T-cell (primary cell): Measurements from ENCODE around the gene RIC3. TPM values are rescaled to one million over a fixed set of nuclear protein-coding genes. Genes with fewer than 3 reads are reported as not detected.

Experiments
- ATAC-seq, 4 experiments: fragments of 200-7000 bp in 3 of 4; fragments of 150-1000 bp in 1 of 4; cut with Tn5 transposase; replicated peaks in 1 of 4; 1 replicate in 3 of 4; 2 replicates in 1 of 4; pipeline ENCODE4 v1.10.0; 2021; ENCODE audit warnings: moderate library complexity in 3 of 4, mild to moderate bottlenecking in 2 of 4, moderate number of reproducible peaks in 1 of 4
- CTCF ChIA-PET, 2 donors: fragments of 300-600 bp; sonication (Branson Sonifier 250); formaldehyde crosslinking; loops; one replicate each; lab custom pipeline; 2022; ENCODE audit warnings: antibody characterized with exemption in 2 of 2; lab: Charles Lee
- POLR2A ChIA-PET, 2 donors: fragments of 300-600 bp; sonication (Branson Sonifier 250); formaldehyde crosslinking; loops; one replicate each; lab custom pipeline; 2022; ENCODE audit warnings: antibody characterized with exemption in 2 of 2; lab: Charles Lee
- DNase-seq, 35 experiments: peaks; one replicate each; pipeline versions ENCODE4 v3.0.0 to v3.0.0-alpha.2; 2013 to 2023
- H3K27ac ChIP-seq: one replicate; pipeline ENCODE4 v1.5.1; 2013; ENCODE audit warnings: low read length
- H3K27me3 ChIP-seq, 2 experiments: replicated peaks in 1 of 2; 1 replicate in 1 of 2; 2 replicates in 1 of 2; pipeline versions ENCODE4 v1.6.1 to v1.7.0; 2013; ENCODE audit warnings: low read length in 1 of 2, mixed read lengths in 1 of 2; ENCODE audit not compliant: control insufficient read depth in 2 of 2, insufficient read depth in 2 of 2; ENCODE audit errors: extremely low read depth in 1 of 2
- H3K36me3 ChIP-seq, 2 donors: 1 replicate in 1 of 2; 2 replicates in 1 of 2; pipeline versions ENCODE4 v1.6.1 to v1.7.0; 2013; ENCODE audit warnings: low read length in 1 of 2; ENCODE audit not compliant: control insufficient read depth in 2 of 2, insufficient read depth in 1 of 2; ENCODE audit errors: extremely low read depth in 1 of 2
- H3K4me1 ChIP-seq, 2 experiments: 1 replicate in 1 of 2; 2 replicates in 1 of 2; pipeline versions ENCODE4 v1.6.1 to v1.7.0; 2013; ENCODE audit warnings: low read length in 2 of 2, mixed read lengths in 1 of 2; ENCODE audit not compliant: insufficient read depth in 2 of 2, control insufficient read depth in 1 of 2; ENCODE audit errors: extremely low read depth in 1 of 2
- H3K4me3 ChIP-seq, 2 donors: 1 replicate in 1 of 2; 2 replicates in 1 of 2; pipeline versions ENCODE4 v1.5.1 to v1.7.0; 2013; ENCODE audit warnings: mild to moderate bottlenecking in 2 of 2, low read length in 1 of 2, moderate library complexity in 1 of 2; ENCODE audit not compliant: control insufficient read depth in 1 of 2; ENCODE audit errors: extremely low read depth in 1 of 2
- H3K9me3 ChIP-seq: 2 replicates; pipeline ENCODE4 v1.7.0; 2013
- H3K27ac Mint-ChIP-seq, 2 donors: one replicate each; pipeline ENCODE4 v1.8.0; 2020 to 2021; ENCODE audit warnings: mild to moderate bottlenecking in 2 of 2, mixed read lengths in 2 of 2
- H3K27me3 Mint-ChIP-seq, 2 donors: one replicate each; pipeline ENCODE4 v1.8.0; 2021 to 2022; ENCODE audit warnings: mixed read lengths in 2 of 2
- H3K36me3 Mint-ChIP-seq: one replicate; pipeline ENCODE4 v1.8.0; 2021; ENCODE audit warnings: mixed read lengths
- H3K4me1 Mint-ChIP-seq, 3 donors: one replicate each; pipeline ENCODE4 v1.8.0; 2020 to 2022; ENCODE audit warnings: mixed read lengths in 3 of 3, mild to moderate bottlenecking in 1 of 3
- H3K4me3 Mint-ChIP-seq, 3 donors: one replicate each; pipeline ENCODE4 v1.8.0; 2020 to 2022; ENCODE audit warnings: mild to moderate bottlenecking in 3 of 3, mixed read lengths in 3 of 3, moderate library complexity in 3 of 3
- H3K9me3 Mint-ChIP-seq, 3 donors: one replicate each; pipeline ENCODE4 v1.8.0; 2020 to 2022; ENCODE audit warnings: mixed read lengths in 3 of 3
- WGBS: methylation state at CpG from one replicate; pipeline ENCODE4 v1.1.5; 2013; ENCODE audit warnings: missing lambda C conversion rate; ENCODE audit not compliant: insufficient coverage; 5-methylcytosine and 5-hydroxymethylcytosine counted together
- total RNA-seq, 35 experiments: library from RNA in 6 of 35; stranded (reverse) in 6 of 35; fragments of 120-200 nt in 1 of 35; gene quantifications; one replicate each; pipeline versions ENCODE4 v1.2.1 to v1.2.4 and lab custom pipeline; 2013 to 2026

Gene RIC3
- total RNA-seq, 5 donors from 2014 or later (not counting 1 experiment from before 2014, with no cell fraction given) = 32.0 to 47.5 (median 37.5) TPM

- H3K27ac Mint-ChIP-seq = no peak overlapping the region
These were observed 68.7 kb downstream of the RIC3 start for GRCh38 chr11:8100158-8100557.

GRCh38 chr11:8099291-8099899 lies 69.4 kb downstream of the RIC3 start:
- Mint-ChIP-seq H3K4me3 (no peak overlapping the region), H3K36me3 (no peaks in the 10 kb centered on the region), H3K9me3 (no peaks in the 10 kb centered on the region), H3K4me1 (no peaks in the 10 kb centered on the region), H3K27ac (no peak overlapping the region), H3K27me3 (no peaks in the 10 kb centered on the region)
- WGBS = 63% methylated on average over 2 of the region's 3 CpGs
- Histone ChIP-seq H3K27ac (no peak overlapping the region), H3K27me3 (no peaks in the 10 kb centered on the region), H3K4me3 (no peak overlapping the region), H3K36me3 (no peaks in the 10 kb centered on the region), H3K9me3 (no peaks in the 10 kb centered on the region), H3K4me1 (no peaks in the 10 kb centered on the region)
- POLR2A ChIA-PET = no interaction called here
- DNase-seq = peak in 34 of 35 experiments; percentile 11 to 77 (median 56)
- ATAC-seq = peak; percentile 33 to 62 (median 48)
- CTCF ChIA-PET = interaction anchor here (0.5 to 5.6 kb wide), 33 partner anchors 8 to 1624 kb away, joined by 3 to 75 read pairs (median 4); partner anchors contain the start of gene EIF3F (in 1 of the 2)

More at GRCh38 chr11:8100158-8100557, 68.7 kb downstream of the RIC3 start:
- Histone ChIP-seq H3K27ac (no peak overlapping the region), H3K9me3 (no peaks in the 10 kb centered on the region), H3K36me3 (no peaks in the 10 kb centered on the region), H3K4me3 (no peak overlapping the region), H3K4me1 (no peaks in the 10 kb centered on the region), H3K27me3 (no peaks in the 10 kb centered on the region)
- no peak overlapping the region for H3K4me3 Mint-ChIP-seq
- no peaks in the 10 kb centered on the region for H3K9me3 Mint-ChIP-seq
- POLR2A ChIA-PET = no interaction called here
- no peaks in the 10 kb centered on the region for H3K27me3 Mint-ChIP-seq
- 82% methylated on average over 8 of the region's 14 CpGs for WGBS
- no peak for ATAC-seq
- DNase-seq = peak in 1 of 35 experiments; percentile 1
- CTCF ChIA-PET = interaction anchor here (0.8 to 5.6 kb wide), 11 partner anchors 8 to 208 kb away, joined by 3 to 75 read pairs (median 9); partner anchors contain the start of gene EIF3F (in 1 of the 2)
- H3K4me1 Mint-ChIP-seq = no peaks in the 10 kb centered on the region
- no peaks in the 10 kb centered on the region for H3K36me3 Mint-ChIP-seq

GRCh38 chr11:8098879-8099278 lies 69.9 kb downstream of the RIC3 start:
- no peak overlapping the region for H3K27ac ChIP-seq
- H3K4me3 ChIP-seq = no peak overlapping the region
- no peaks in the 10 kb centered on the region for H3K27me3 ChIP-seq
- no peaks in the 10 kb centered on the region for H3K27me3 Mint-ChIP-seq
- ChIA-PET POLR2A (no interaction called here), CTCF (interaction anchor here (0.5 to 5.6 kb wide), 28 partner anchors 8 to 1623 kb away, joined by 3 to 75 read pairs (median 4); partner anchors contain the start of gene EIF3F (in 1 of the 2))
- no peaks in the 10 kb centered on the region for H3K4me1 ChIP-seq
- H3K9me3 Mint-ChIP-seq = no peaks in the 10 kb centered on the region
- no peaks in the 10 kb centered on the region for H3K36me3 Mint-ChIP-seq
- ATAC-seq (no peak), DNase-seq (peak in 2 of 35 experiments; percentile 3 to 4)
- 70% methylated on average over 4 of the region's 6 CpGs for WGBS
- H3K4me3 Mint-ChIP-seq = no peak overlapping the region
- H3K36me3 ChIP-seq = no peaks in the 10 kb centered on the region
- no peaks in the 10 kb centered on the region for H3K9me3 ChIP-seq
- no peak overlapping the region for H3K27ac Mint-ChIP-seq
- H3K4me1 Mint-ChIP-seq = no peaks in the 10 kb centered on the region

DNA sequence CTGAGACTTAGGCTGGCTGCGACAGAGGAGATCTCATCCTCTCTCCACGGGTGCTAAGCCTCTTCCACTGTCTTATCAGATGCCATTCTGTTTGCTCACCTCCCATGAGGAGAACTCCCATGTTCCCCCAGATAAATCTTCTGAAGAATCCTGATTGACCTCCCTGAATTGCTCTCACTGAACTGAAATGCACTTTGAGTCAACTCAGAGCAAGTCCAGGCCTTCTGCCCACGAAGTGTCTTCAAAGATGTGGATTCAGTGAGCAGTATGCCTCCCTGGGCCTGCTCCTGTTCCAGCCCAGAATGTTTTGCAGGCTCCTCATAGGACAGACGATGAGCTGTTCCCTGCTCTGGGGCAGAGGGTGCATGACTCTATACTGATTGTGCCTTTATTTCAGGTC lies 70.5 kb downstream of the RIC3 start:
- Histone ChIP-seq H3K27me3 (no peaks in the 10 kb centered on the region), H3K36me3 (no peaks in the 10 kb centered on the region), H3K4me3 (no peak overlapping the region), H3K9me3 (no peaks in the 10 kb centered on the region), H3K27ac (no peak overlapping the region), H3K4me1 (no peaks in the 10 kb centered on the region)
- no peak overlapping the region for H3K27ac Mint-ChIP-seq
- POLR2A ChIA-PET = no interaction called here
- no peak for DNase-seq
- 72% methylated on average over 2 of the region's 4 CpGs for WGBS
- H3K27me3 Mint-ChIP-seq = no peaks in the 10 kb centered on the region
- no peaks in the 10 kb centered on the region for H3K9me3 Mint-ChIP-seq
- H3K4me1 Mint-ChIP-seq = no peaks in the 10 kb centered on the region
- CTCF ChIA-PET = interaction anchor here (0.8 to 5.6 kb wide), 12 partner anchors 10 to 206 kb away, joined by 3 to 75 read pairs (median 10); partner anchors contain the start of gene EIF3F (in 1 of the 2)
- no peak for ATAC-seq
- H3K36me3 Mint-ChIP-seq = no peaks in the 10 kb centered on the region
- H3K4me3 Mint-ChIP-seq = no peak overlapping the region

- ChIA-PET POLR2A (no interaction called here), CTCF (interaction anchor here (0.6 to 5.6 kb wide), 6 partner anchors 9 to 63 kb away, joined by 3 to 75 read pairs (median 6); no protein-coding TSS in a partner anchor)
- ATAC-seq = no peak
- Mint-ChIP-seq H3K27ac (no peak overlapping the region), H3K9me3 (no peaks in the 10 kb centered on the region), H3K27me3 (no peaks in the 10 kb centered on the region), H3K36me3 (no peaks in the 10 kb centered on the region), H3K4me1 (peaks cover 0 to under 1% (median 0%) of the 10 kb centered on the region in 3 donors), H3K4me3 (no peak overlapping the region)
- Histone ChIP-seq H3K4me1 (no peaks in the 10 kb centered on the region), H3K27me3 (no peaks in the 10 kb centered on the region), H3K36me3 (no peaks in the 10 kb centered on the region), H3K4me3 (no peak overlapping the region), H3K9me3 (no peaks in the 10 kb centered on the region), H3K27ac (no peak overlapping the region)
- WGBS = 75% methylated on average over 2 of the region's 2 CpGs
- peak in 2 of 35 experiments; percentile 1 to 4 for DNase-seq
These were observed 70.9 kb downstream of the RIC3 start for GRCh38 chr11:8097926-8098325.

GRCh38 chr11:8097468-8097867 lies 71.4 kb downstream of the RIC3 start:
- DNase-seq = no peak
- Histone ChIP-seq H3K4me3 (no peak overlapping the region), H3K4me1 (peaks cover 0 to 2% of the 10 kb centered on the region in 2 experiments), H3K36me3 (no peaks in the 10 kb centered on the region), H3K27me3 (no peaks in the 10 kb centered on the region), H3K9me3 (no peaks in the 10 kb centered on the region), H3K27ac (no peak overlapping the region)
- H3K9me3 Mint-ChIP-seq = no peaks in the 10 kb centered on the region
- H3K36me3 Mint-ChIP-seq = no peaks in the 10 kb centered on the region
- ChIA-PET CTCF (interaction anchor here (0.6 to 5.6 kb wide), 5 partner anchors 9 to 76 kb away, joined by 3 to 75 read pairs (median 5); no protein-coding TSS in a partner anchor), POLR2A (no interaction called here)
- H3K4me1 Mint-ChIP-seq = peaks cover 0 to 5% (median 4%) of the 10 kb centered on the region in 3 donors
- ATAC-seq = no peak
- no peak overlapping the region for H3K27ac Mint-ChIP-seq
- WGBS = no CpG with 5 or more reads among the region's 9 CpGs
- no peaks in the 10 kb centered on the region for H3K27me3 Mint-ChIP-seq
- no peak overlapping the region for H3K4me3 Mint-ChIP-seq
